ENCODE measurements around the gene ARF1.

ARF1 gene

GRCh38 chr1:228060458-228061190, 21.9 kb upstream of the ARF1 start:
- Histone ChIP-seq H3K4me1 (ENCODE audit: insufficient read depth, low read length) (no peaks in the 10 kb centered on the region), H3K36me3 (ENCODE audit: insufficient read depth, low read length) (no peaks in the 10 kb centered on the region), H2AFZ (ENCODE audit: low read depth, low read length) (no peak overlapping the region), H3K27me3 (ENCODE audit: insufficient read depth, low read length) (peaks cover 60% of the 10 kb centered on the region), H3K4me3 (ENCODE audit: low read length) (no peak overlapping the region), H3K9me3 (ENCODE audit: low read length) (peaks cover 19% of the 10 kb centered on the region)

GRCh38 chr1:228061411-228062084, 21.0 kb upstream of the ARF1 start:
- H3K4me1 ChIP-seq (ENCODE audit: insufficient read depth, low read length), result no peaks in the 10 kb centered on the region
- H3K27me3 ChIP-seq (ENCODE audit: insufficient read depth, low read length), result peaks cover 63% of the 10 kb centered on the region
- no peaks in the 10 kb centered on the region for H3K36me3 ChIP-seq (ENCODE audit: insufficient read depth, low read length)
- H3K9me3 ChIP-seq (ENCODE audit: low read length), result peaks cover 14% of the 10 kb centered on the region
- H3K4me3 ChIP-seq (ENCODE audit: low read length), result no peak overlapping the region
- no peak overlapping the region for H2AFZ ChIP-seq (ENCODE audit: low read depth, low read length)

DNA sequence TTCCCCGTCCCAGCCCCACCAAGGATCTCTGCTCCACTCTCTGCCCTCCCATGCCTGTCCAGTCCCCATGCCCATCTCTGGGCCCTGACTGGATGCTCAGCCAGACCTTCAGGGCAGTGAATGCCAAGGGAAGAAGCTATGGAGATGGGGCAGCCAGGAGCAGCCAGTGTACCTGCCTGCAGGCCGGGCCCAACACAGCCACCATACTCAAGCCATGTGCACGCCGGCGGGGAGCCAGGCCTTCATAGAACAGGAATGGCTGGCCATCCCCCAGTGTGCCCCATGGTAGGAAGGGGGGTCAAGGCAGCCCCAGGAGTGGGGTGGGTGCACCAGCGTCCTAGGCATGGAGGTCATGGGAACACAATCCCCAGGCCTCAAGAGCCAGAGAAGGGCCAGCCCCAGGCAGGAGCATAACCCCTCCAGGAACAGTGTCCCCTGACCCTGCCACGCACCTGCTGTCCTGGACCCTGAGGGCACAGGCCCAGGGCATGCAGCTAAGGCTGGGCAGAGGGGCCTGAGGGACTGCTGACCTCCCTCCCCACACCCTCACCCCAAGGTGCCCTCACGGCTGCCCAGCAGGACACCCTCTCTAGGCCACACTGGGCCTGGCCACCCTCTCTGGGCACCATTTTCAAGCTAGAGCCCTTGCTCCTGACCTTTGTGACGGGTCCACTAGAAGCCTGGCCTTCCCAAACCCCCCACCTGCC, 20.3 kb upstream of the ARF1 start:
- H3K4me3 ChIP-seq (ENCODE audit: low read length), result no peak overlapping the region
- no peak overlapping the region for H2AFZ ChIP-seq (ENCODE audit: low read depth, low read length)
- H3K27me3 ChIP-seq (ENCODE audit: insufficient read depth, low read length), result peaks cover 67% of the 10 kb centered on the region

DNA sequence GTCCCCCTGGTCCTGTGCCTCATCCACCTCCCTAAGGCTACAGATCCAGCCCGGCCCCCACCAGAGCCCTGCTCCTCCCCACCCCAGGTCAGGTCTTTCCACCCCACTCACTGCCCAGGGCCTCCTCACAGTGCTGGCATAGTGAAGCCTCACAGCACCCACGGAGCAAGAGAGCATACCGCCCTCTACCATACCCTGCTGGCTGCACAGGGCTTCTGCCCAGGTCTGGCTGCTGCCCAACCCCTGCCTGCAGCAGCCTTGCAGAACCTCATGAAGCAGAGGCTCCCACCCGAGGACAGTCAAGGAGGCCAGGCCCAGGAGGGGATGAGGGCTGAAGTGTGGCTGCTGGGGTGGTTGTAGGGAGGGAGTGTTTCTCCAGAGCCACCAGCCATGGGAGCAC, 19.7 kb upstream of the ARF1 start:
- H3K27me3 ChIP-seq (ENCODE audit: insufficient read depth, low read length), result peaks cover 68% of the 10 kb centered on the region
- H2AFZ ChIP-seq (ENCODE audit: low read depth, low read length), result no peak overlapping the region

More for the DNA sequence above, 20.3 kb upstream of the ARF1 start:
- H3K36me3 ChIP-seq (ENCODE audit: insufficient read depth, low read length), result no peaks in the 10 kb centered on the region
- H3K4me1 ChIP-seq (ENCODE audit: insufficient read depth, low read length), result no peaks in the 10 kb centered on the region
- H3K9me3 ChIP-seq (ENCODE audit: low read length), result peaks cover 14% of the 10 kb centered on the region

GRCh38 chr1:228063251-228064191, 19.0 kb upstream of the ARF1 start:
- peaks cover 8% of the 10 kb centered on the region for H3K9me3 ChIP-seq (ENCODE audit: low read length)
- H3K4me3 ChIP-seq (ENCODE audit: low read length), result no peak overlapping the region
- H3K4me1 ChIP-seq (ENCODE audit: insufficient read depth, low read length), result no peaks in the 10 kb centered on the region
- H3K36me3 ChIP-seq (ENCODE audit: insufficient read depth, low read length), result no peaks in the 10 kb centered on the region
- peaks cover 67% of the 10 kb centered on the region for H3K27me3 ChIP-seq (ENCODE audit: insufficient read depth, low read length)
- no peak overlapping the region for H2AFZ ChIP-seq (ENCODE audit: low read depth, low read length)

More for the DNA sequence above, 19.7 kb upstream of the ARF1 start:
- no peaks in the 10 kb centered on the region for H3K36me3 ChIP-seq (ENCODE audit: insufficient read depth, low read length)
- H3K9me3 ChIP-seq (ENCODE audit: low read length), result peaks cover 12% of the 10 kb centered on the region
- H3K4me1 ChIP-seq (ENCODE audit: insufficient read depth, low read length), result no peaks in the 10 kb centered on the region
- H3K4me3 ChIP-seq (ENCODE audit: low read length), result no peak overlapping the region

DNA sequence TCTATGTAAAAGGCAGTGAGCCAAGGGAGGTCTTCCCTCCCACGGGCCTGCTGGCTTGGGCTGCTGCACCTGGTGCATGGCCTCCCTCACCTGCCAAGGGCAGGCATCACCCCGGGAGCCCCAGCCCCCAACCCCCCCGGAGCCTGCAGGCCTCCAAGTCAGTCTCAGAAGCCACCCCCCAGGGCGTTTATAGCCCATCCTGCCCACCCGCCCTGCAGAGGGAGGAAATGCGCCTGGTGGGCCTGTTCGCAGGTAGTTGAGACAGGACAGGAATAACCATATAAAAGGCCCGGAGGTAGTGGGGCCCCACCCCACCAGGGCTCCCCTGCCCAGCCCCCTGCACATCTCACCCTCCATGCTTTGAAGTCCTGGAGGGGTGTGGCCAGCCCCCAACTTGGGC, 18.2 kb upstream of the ARF1 start:
- Histone ChIP-seq H3K4me1 (ENCODE audit: insufficient read depth, low read length) (no peaks in the 10 kb centered on the region), H2AFZ (ENCODE audit: low read depth, low read length) (no peak overlapping the region), H3K4me3 (ENCODE audit: low read length) (no peak overlapping the region), H3K27me3 (ENCODE audit: insufficient read depth, low read length) (peaks cover 64% of the 10 kb centered on the region), H3K9me3 (ENCODE audit: low read length) (peaks cover 2% of the 10 kb centered on the region), H3K36me3 (ENCODE audit: insufficient read depth, low read length) (no peaks in the 10 kb centered on the region)

DNA sequence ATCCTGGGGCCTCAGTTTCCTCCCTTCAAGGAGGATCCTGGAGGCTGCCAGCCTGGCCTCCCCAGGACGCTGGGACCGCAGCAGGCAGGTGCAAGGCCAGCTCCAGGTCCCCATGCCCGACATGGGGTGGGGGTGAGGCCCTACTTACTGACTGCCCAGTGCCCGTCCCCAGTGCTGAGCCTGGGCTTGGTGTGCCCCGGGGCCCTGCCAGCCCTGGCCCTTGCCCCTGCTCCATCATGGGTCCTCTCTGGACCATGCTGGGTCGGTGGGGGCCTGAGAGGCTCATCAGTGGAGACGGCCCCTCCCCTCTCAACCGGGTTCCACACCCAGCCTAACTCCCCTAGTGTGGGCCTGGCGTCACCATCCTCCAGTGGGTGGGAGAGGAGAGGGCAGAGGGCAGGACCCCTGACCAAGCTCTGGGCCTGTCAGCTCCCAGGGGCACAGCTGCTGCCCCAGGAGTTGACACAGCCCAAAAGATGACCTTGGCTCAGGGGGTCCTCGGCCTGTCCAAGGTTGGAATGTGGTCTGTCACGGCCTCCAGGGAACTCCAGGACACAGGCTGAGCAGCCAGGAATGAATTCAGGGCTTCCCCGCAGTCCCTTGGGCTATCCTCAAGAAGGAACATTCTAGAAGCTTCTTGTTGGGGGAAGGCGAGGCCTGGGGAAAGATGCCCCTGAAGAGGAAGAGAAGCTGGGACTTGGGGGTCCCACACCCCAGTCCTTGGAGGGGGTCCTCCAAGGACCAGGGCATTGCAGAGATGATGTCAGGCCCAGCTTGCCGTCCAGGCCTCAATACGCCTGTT, 17.6 kb upstream of the ARF1 start:
- Histone ChIP-seq H2AFZ (ENCODE audit: low read depth, low read length) (no peak overlapping the region), H3K4me3 (ENCODE audit: low read length) (no peak overlapping the region), H3K4me1 (ENCODE audit: insufficient read depth, low read length) (no peaks in the 10 kb centered on the region), H3K9me3 (ENCODE audit: low read length) (no peaks in the 10 kb centered on the region), H3K27me3 (ENCODE audit: insufficient read depth, low read length) (peaks cover 62% of the 10 kb centered on the region), H3K36me3 (ENCODE audit: insufficient read depth, low read length) (no peaks in the 10 kb centered on the region)

GRCh38 chr1:228065543-228066347, 16.8 kb upstream of the ARF1 start:
- Histone ChIP-seq H3K36me3 (ENCODE audit: insufficient read depth, low read length) (no peaks in the 10 kb centered on the region), H3K27me3 (ENCODE audit: insufficient read depth, low read length) (peaks cover 61% of the 10 kb centered on the region)

DNA sequence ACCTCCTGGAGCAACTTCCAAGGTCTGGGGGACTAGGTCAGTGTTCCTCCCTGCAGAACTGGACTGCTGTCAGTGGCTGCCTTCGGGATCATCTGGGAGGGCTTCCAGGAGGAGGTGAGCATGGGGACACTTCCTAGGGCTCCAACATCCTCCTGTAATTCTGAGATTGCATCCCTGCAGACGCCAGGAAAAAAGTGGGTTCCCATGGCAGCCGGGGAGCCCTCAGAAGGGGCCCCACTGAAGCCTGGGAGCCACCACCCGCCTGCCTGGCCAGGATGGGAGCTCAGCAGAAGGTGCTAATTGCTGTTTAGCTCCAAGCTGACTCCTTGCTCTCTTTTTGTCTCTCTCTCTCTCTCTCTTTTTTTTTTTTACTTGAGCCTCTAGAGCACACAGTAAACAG, 16.1 kb upstream of the ARF1 start:
- peaks cover 56% of the 10 kb centered on the region for H3K27me3 ChIP-seq (ENCODE audit: insufficient read depth, low read length)

More at GRCh38 chr1:228065543-228066347, 16.8 kb upstream of the ARF1 start:
- Histone ChIP-seq H3K4me3 (ENCODE audit: low read length) (no peak overlapping the region), H3K4me1 (ENCODE audit: insufficient read depth, low read length) (no peaks in the 10 kb centered on the region), H2AFZ (ENCODE audit: low read depth, low read length) (no peak overlapping the region), H3K9me3 (ENCODE audit: low read length) (no peaks in the 10 kb centered on the region)

DNA sequence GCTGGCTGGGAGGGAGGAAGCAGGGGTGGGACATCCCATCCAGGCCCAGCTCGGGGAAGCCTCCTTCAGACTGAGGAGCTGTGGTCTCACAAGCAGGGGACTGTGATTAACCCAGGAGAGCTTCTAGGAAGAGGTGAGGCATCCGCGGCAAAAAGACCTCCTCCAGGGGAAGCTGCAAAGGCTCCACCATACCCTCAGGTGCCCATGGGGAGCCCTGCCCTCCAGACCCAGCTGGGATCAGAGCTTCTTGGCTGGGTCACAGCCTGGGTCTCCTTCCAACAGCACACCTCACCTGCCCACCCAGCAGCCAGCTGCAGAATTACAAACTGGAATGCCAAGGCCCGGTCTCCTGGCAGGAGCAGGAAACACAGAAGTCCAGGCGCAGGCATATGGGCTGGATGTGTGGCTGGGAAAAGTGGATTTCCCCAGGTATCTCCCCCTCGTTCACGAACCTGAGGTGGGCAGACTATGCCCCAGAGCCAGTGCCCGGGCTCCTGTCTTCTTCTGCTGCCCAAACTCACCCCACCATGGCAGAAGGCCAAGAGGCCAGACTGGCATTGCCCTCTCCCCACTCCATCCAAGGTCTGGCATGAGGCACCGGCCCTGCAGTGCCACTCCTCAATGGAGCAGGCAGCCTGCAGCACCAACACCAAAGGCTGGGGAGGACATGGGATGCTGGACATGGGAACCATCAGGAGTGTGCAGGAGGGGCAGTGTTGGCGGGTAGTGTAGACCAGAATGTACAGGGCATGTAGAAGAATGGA, 15.4 kb upstream of the ARF1 start:
- H3K36me3 ChIP-seq (ENCODE audit: insufficient read depth, low read length), result no peaks in the 10 kb centered on the region
- no peaks in the 10 kb centered on the region for H3K4me1 ChIP-seq (ENCODE audit: insufficient read depth, low read length)
- H2AFZ ChIP-seq (ENCODE audit: low read depth, low read length), result no peak overlapping the region
- H3K27me3 ChIP-seq (ENCODE audit: insufficient read depth, low read length), result peaks cover 50% of the 10 kb centered on the region
- no peak overlapping the region for H3K4me3 ChIP-seq (ENCODE audit: low read length)
- H3K9me3 ChIP-seq (ENCODE audit: low read length), result no peaks in the 10 kb centered on the region

More for the DNA sequence above, 16.1 kb upstream of the ARF1 start:
- no peak overlapping the region for H2AFZ ChIP-seq (ENCODE audit: low read depth, low read length)
- no peaks in the 10 kb centered on the region for H3K36me3 ChIP-seq (ENCODE audit: insufficient read depth, low read length)
- no peak overlapping the region for H3K4me3 ChIP-seq (ENCODE audit: low read length)
- no peaks in the 10 kb centered on the region for H3K4me1 ChIP-seq (ENCODE audit: insufficient read depth, low read length)
- no peaks in the 10 kb centered on the region for H3K9me3 ChIP-seq (ENCODE audit: low read length)

DNA sequence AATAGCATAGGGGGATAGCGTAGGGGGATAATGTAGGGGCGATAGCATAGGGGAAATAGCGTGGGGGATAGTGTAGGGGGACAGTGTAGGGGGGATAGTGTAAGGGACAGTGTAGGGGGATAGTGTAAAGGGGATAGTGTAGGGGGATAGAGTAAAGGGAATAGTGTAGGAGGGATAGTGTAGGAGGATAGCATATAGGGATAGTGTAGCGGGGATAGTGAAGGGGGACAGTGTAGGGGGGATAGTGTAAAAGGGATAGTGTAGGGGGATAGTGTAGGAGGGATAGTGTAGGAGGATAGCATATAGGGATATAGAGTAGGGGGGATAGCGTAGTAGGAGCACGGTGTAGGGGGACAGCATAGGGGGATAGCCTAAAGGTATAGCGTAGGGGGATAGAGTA, 14.1 kb upstream of the ARF1 start:
- H3K9me3 ChIP-seq (ENCODE audit: low read length), result no peaks in the 10 kb centered on the region
- H3K27me3 ChIP-seq (ENCODE audit: insufficient read depth, low read length), result peaks cover 41% of the 10 kb centered on the region
- peaks cover 3% of the 10 kb centered on the region for H3K4me1 ChIP-seq (ENCODE audit: insufficient read depth, low read length)
- no peak overlapping the region for H3K4me3 ChIP-seq (ENCODE audit: low read length)
- no peaks in the 10 kb centered on the region for H3K36me3 ChIP-seq (ENCODE audit: insufficient read depth, low read length)
- H2AFZ ChIP-seq (ENCODE audit: low read depth, low read length), result no peak overlapping the region

All from neuron (in vitro differentiated cells).